Retinal pigment epithelial cell (primary cell): ENCODE measurements around the gene NOS1AP.

Experiments used
- DNase-seq: peaks from one replicate; pipeline ENCODE4 v3.0.0-alpha.2; 2010; ENCODE audit warnings: low read depth
- H3K4me3 ChIP-seq: 2 replicates; pipeline ENCODE4 v1.5.1; 2011; ENCODE audit warnings: mild to moderate bottlenecking, low read length, control low read depth, moderate library complexity
- TF ChIP-seq, protein P1 (sequence below): conservative IDR thresholded peaks from 2 replicates; pipeline ENCODE4 v1.5.1; 2011; ENCODE audit warnings: low read depth, low read length, control low read depth, inconsistent platforms

Gene NOS1AP

DNA sequence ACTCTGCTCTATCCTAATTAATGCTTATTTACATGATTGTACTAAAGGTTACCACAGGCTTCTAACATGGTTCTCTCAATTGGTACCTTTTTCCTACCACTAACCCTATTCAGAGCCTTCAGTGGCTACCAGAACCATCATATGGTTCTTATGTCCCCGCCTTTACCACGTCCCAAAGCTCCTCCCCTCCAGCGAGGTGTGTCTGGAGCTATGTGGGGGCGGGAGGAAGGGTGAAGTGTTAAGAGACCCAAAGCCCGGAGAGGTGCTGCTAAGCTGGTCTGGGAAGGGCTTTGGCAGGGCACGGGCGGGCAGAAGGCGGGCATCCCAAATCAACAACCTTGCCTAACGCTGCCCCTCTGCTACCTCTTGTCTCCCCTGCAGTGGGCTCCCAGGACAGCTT, 297.2 kb downstream of the NOS1AP start:
- H3K4me3 ChIP-seq, result no peak overlapping the region
- TF ChIP-seq, protein P1, sequence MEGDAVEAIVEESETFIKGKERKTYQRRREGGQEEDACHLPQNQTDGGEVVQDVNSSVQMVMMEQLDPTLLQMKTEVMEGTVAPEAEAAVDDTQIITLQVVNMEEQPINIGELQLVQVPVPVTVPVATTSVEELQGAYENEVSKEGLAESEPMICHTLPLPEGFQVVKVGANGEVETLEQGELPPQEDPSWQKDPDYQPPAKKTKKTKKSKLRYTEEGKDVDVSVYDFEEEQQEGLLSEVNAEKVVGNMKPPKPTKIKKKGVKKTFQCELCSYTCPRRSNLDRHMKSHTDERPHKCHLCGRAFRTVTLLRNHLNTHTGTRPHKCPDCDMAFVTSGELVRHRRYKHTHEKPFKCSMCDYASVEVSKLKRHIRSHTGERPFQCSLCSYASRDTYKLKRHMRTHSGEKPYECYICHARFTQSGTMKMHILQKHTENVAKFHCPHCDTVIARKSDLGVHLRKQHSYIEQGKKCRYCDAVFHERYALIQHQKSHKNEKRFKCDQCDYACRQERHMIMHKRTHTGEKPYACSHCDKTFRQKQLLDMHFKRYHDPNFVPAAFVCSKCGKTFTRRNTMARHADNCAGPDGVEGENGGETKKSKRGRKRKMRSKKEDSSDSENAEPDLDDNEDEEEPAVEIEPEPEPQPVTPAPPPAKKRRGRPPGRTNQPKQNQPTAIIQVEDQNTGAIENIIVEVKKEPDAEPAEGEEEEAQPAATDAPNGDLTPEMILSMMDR, result no peak
- DNase-seq, result no peak

DNA sequence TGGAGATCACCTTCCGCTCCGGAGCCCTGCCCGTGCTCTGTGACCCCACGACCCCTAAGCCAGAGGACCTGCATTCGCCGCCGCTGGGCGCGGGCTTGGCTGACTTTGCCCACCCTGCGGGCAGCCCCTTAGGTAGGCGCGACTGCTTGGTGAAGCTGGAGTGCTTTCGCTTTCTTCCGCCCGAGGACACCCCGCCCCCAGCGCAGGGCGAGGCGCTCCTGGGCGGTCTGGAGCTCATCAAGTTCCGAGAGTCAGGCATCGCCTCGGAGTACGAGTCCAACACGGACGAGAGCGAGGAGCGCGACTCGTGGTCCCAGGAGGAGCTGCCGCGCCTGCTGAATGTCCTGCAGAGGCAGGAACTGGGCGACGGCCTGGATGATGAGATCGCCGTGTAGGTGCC, 297.6 kb downstream of the NOS1AP start:
- no peak overlapping the region for H3K4me3 ChIP-seq
- TF ChIP-seq, protein P1, result no peak
- no peak for DNase-seq

DNA sequence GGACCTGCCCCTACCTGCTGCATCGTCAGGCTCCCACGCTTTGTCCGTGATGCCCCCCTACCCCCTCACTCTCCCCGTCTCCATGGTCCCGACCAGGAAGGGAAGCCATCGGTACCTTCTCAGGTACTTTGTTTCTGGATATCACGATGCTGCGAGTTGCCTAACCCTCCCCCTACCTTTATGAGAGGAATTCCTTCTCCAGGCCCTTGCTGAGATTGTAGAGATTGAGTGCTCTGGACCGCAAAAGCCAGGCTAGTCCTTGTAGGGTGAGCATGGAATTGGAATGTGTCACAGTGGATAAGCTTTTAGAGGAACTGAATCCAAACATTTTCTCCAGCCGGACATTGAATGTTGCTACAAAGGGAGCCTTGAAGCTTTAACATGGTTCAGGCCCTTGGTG, 298.3 kb downstream of the NOS1AP start:
- no peak overlapping the region for H3K4me3 ChIP-seq
- TF ChIP-seq, protein P1, result no peak
- no peak for DNase-seq

DNA sequence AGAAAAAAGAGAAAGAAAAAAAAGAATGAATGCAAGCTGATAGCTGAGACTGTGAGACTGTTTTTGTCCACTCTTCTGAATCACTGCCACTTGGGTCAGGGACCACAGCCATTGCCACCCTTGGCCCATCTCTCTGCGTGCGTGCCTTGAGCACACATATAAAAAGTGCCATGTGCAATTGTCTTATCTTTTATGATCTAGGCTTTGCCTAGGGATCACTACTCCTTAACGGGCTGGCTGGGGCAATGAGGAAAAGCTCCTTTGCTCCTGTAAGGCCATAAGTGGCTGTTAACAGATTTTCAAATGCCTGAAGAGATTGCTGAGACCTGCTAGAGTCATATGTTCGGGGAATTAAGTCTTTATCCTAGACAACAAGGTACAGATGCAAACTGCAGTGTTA, 299.0 kb downstream of the NOS1AP start:
- TF ChIP-seq, protein P1, result no peak
- no peak for DNase-seq
- H3K4me3 ChIP-seq, result no peak overlapping the region

DNA sequence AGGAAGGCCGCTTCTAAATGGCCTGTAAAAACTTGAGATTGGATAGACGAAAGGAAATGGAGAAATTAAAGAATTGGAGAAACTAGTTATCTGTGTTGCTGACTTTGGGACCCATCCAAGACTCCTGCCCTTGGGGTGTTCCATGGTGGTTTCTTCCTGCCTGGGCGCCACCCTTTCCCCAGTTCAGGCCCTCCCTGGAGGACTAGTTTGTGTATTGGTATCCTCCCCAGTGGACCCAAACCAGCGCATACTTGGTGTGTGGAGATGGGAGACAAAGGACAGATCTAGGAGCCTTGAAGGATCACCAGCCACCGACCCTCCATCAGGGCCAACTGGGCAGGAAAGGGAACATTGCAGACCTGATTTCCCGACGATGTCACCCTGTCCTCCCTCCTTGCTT, 300.1 kb downstream of the NOS1AP start:
- no peak overlapping the region for H3K4me3 ChIP-seq
- no peak for DNase-seq
- TF ChIP-seq, protein P1, result no peak

DNA sequence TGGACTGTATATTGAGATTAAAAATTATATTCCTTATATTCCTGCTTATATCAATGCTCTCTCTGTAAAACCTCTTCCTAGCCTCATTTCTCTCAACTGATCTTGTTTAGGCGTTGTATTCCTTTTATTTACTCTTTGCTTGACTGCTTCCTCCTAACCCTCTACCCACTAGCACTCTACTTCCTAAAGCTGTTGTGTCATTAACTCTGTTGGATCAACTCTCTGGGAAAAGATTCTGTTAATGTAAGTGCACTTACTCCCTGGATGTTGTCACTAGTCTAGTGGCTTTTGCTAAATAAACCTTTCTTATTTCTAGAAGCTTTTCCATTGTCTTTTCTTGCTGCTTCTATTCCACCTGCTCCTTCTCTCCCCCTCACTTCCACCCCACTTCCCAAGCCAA, 300.7 kb downstream of the NOS1AP start:
- TF ChIP-seq, protein P1, result no peak
- no peak overlapping the region for H3K4me3 ChIP-seq
- no peak for DNase-seq

DNA sequence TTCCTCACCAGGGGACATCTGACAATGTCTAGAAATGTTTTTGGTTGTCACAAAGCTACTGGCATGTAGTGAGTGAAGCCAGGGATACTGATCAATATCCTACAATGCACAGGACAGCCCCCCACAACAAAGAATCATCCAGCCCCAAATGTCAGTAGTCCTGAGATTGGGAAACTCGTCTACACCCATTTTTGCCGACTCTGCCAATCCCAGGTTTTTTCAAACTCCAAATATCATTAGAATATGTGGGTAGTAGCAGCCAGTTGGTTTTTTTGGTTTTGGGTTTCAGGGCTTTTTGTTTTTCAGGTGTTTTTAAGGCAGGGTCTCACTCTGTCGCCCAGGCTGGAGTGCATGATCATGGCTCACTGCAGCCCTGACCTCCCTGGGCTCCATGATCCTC, 301.2 kb downstream of the NOS1AP start:
- TF ChIP-seq, protein P1, result no peak

More for the DNA sequence above, 301.2 kb downstream of the NOS1AP start:
- no peak overlapping the region for H3K4me3 ChIP-seq
- no peak for DNase-seq
